ENCODE results near the gene P2RX3. TPM values are rescaled to one million over a fixed set of nuclear protein-coding genes. Genes with fewer than 3 reads are reported as not detected.

P2RX3 gene
- not detected in 2 replicates for total RNA-seq

DNA sequence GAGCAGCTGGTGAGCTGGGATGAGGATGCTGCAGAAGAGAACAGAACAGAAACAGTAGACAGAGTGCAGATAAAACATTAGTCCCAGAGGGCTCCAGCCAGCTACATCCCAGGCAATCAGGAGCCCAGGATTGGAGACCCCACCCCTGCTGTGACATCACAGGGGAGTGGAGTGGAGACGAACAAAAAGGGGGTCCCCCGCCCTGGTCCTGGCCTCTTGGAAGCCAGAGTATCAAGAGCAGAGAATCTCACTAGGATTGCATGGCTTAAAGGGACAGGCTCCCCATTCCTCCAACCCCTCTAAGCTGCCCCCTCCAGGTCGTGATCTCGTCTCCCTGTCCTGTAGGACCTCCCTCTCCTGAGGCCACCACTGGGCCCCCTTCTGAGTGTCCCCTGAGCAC lies at the start of gene P2RX3:
Gene P2RX3, plus strand, starts transcription at position 211 of the 400 bp plus-strand sequence. CDS start 199 bp downstream, outside the sequence.

DNA sequence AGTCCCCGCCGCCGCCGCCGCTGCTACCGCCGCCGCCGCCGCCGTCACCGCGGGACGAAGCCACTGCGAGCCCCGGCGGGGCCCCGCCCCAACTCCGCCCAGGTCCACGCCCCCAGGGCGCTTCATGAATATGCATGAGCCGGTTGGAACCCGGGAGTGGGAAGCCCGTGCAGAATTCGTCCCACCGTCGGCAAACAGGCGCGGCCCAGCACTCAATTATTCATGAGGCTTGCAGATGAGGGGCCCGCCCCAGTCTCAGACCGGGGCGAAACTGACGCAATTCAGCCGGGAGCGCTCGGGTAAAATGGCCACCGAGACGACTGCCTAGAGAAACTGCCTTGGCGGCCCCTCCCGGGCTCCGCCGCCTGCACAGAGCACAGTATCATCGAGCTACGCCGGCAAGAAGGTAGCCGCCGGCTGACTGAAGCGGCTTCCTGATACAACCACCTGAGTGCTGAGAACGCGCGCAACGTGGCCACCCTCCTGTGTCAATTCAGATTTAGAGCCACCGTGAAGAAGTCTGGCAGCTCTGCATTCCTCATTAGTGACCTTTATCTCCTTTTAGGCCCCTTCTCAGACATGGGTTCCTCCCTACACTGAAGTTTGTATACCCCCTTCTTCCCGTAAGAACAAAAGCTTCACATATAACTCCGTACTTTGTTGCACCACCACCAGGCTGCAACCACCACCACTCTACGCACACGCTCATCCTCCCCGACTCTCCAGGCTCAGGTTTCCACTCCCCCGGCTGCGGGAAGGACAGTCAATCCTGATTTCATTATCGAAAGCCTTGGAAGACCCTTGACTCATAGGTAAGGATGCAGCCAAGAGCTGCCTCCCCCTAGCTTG lies 13.0 kb upstream of the P2RX3 start, which contains the start of gene TNKS1BP1:
Gene TNKS1BP1, minus strand, starts transcription at position 67 of the 849 bp plus-strand sequence. CDS start 3,067 bp downstream, outside the sequence.

DNA sequence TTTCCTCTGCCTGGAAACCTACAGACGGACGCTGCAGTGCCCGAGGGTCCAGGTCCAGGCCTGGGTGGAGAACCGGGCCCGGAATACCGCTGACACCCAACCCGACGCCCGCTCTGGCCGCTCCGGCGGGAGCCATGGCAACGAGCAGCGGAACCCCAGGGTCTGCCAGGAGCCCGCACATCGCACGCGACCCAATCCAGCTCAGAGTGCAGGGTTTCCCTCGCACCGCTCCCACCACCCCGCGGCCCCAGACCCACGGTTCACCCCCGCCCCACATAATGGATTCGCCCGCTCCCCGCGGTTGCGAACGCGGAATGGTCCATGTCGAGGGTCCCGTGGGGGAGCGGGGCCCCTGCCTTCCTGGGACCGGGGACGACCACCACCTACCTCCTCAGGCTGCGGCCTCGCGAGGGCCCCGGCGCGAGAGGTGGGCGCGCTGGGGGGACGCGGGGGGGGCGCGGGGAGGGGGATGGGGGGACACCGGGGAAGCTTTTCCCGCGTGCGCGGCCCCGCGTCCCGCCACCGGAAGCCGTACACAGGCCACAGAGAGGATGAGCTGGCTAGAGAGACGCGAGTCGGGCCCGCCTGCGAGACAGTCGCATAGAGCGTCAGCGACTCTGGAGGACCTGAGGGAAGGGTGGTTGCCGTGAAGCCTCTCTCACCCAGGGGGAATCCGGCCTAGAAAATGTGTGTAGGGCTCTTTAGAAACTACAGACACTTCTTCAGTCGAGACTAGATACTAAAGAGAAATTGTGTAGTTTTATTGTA lies 2.6 kb upstream of the P2RX3 start, which contains the start of gene SSRP1:
Gene SSRP1, minus strand, starts transcription at position 550 of the 768 bp plus-strand sequence. CDS start 771 bp downstream, outside the sequence.

DNA sequence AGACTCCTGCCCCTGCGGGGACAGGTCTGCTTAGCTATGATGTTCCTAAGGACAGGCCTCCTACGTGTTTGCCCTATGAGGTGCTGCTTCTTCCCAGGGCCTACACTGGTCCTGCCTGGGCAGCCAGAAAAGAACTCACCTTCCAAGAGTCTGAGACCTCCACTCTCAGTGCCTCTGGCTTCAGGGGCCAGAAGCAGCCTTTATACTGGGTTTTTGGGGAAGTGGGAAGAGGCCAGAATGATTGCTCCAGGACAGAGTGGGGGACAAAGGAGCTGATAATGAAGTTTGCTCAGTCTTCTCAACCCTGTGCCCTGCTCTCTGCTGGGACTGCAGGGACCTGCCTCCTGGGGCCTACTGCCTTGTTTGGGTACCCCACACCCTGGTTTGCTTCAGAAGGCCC lies 42.8 kb downstream of the P2RX3 start, which contains the start of gene PRG3:
Gene PRG3, minus strand, starts transcription at position 176 of the 400 bp plus-strand sequence. CDS start 442 bp downstream, outside the sequence.

DNA sequence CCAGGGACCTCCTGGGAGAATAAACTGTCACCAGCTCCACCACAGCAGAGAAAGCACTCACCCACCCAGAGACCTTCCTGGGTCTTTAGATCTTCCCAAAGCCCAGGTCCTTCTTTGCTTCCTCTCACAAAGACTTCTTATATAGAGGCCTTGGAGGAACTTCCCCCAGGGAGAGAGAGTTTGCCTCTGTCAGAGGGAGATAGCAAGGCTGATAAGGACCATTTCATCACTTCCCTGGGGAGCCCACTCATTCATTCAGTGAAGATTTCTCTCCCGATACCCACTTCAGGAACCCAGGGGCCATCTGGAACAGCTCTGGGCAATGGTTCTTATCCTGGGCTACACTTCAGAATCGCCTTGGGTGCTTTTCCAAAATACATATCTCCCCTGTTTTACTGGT lies 52.4 kb downstream of the P2RX3 start, which contains the start of gene PRG2:
Gene PRG2, minus strand, starts transcription at position 116 of the 400 bp plus-strand sequence. CDS start 706 bp downstream, outside the sequence.

Other genes starting within 250 kb of the P2RX3 start
- gene LRRC55, start 156.4 kb upstream of the P2RX3 start, total RNA-seq, result not detected in 2 replicates
- 2.1 and 3.9 TPM in 2 replicates for gene APLNR, start 101.1 kb upstream of the P2RX3 start, total RNA-seq
- gene TNKS1BP1, start 13.4 kb upstream of the P2RX3 start, total RNA-seq, result 85.4 and 94.9 TPM in 2 replicates
- gene SSRP1, start 2.5 kb upstream of the P2RX3 start, total RNA-seq, result 55.4 and 58.9 TPM in 2 replicates
- gene PRG3, start 42.8 kb downstream of the P2RX3 start, total RNA-seq, result not detected in 2 replicates
- not detected in 2 replicates for gene PRG2, start 52.3 kb downstream of the P2RX3 start, total RNA-seq
- gene SLC43A3, start 88.8 kb downstream of the P2RX3 start, total RNA-seq, result 29.9 and 39.3 TPM in 2 replicates
- gene RTN4RL2, start 122.2 kb downstream of the P2RX3 start, total RNA-seq, result 1.4 and 2.7 TPM in 2 replicates
- 23.5 and 25.3 TPM in 2 replicates for gene SLC43A1, start 177.3 kb downstream of the P2RX3 start, total RNA-seq
- gene TIMM10, start 192.4 kb downstream of the P2RX3 start, total RNA-seq, result 22.4 and 34.1 TPM in 2 replicates
- gene SMTNL1, start 199.2 kb downstream of the P2RX3 start, total RNA-seq, result not detected in 2 replicates
- gene UBE2L6, start 229.3 kb downstream of the P2RX3 start, total RNA-seq, result 74.5 and 81.5 TPM in 2 replicates